ENCODE data around the gene MSI2. TPM values are rescaled to one million over a fixed set of nuclear protein-coding genes. Genes with fewer than 3 reads are reported as not detected.

MSI2 gene
- total RNA-seq, 1 experiment from 2014 or later = 75.0 TPM

GRCh38 chr17:57532556-57532955 is 276.2 kb downstream of the MSI2 start:
- in situ Hi-C loops (cut with HindIII; ENCODE audit: low sequenced_read_pairs) = no loop called here
- no peak for DNase-seq (ENCODE audit: low spot score)

GRCh38 chr17:57532966-57533365 is 276.6 kb downstream of the MSI2 start:
- in situ Hi-C loops (cut with HindIII; ENCODE audit: low sequenced_read_pairs) = no loop called here
- no peak for DNase-seq (ENCODE audit: low spot score)

GRCh38 chr17:57533684-57534305 is 277.5 kb downstream of the MSI2 start:
- DNase-seq (ENCODE audit: low spot score) = no peak
- in situ Hi-C loops (cut with HindIII; ENCODE audit: low sequenced_read_pairs) = no loop called here

- in situ Hi-C loops (cut with HindIII; ENCODE audit: low sequenced_read_pairs) = no loop called here
- no peak for DNase-seq (ENCODE audit: low spot score)
Observed at GRCh38 chr17:57534863-57535248, 278.5 kb downstream of the MSI2 start.

GRCh38 chr17:57535249-57535966 is 279.1 kb downstream of the MSI2 start:
- DNase-seq (ENCODE audit: low spot score) = peak; percentile 53
- in situ Hi-C loops (cut with HindIII; ENCODE audit: low sequenced_read_pairs) = no loop called here

GRCh38 chr17:57536289-57536688 is 280.0 kb downstream of the MSI2 start:
- DNase-seq (ENCODE audit: low spot score) = no peak
- in situ Hi-C loops (cut with HindIII; ENCODE audit: low sequenced_read_pairs) = no loop called here

GRCh38 chr17:57536789-57537523 is 280.6 kb downstream of the MSI2 start:
- no peak for DNase-seq (ENCODE audit: low spot score)
- in situ Hi-C loops (cut with HindIII; ENCODE audit: low sequenced_read_pairs) = no loop called here

GRCh38 chr17:57537524-57538410 is 281.4 kb downstream of the MSI2 start:
- DNase-seq (ENCODE audit: low spot score) = no peak
- in situ Hi-C loops (cut with HindIII; ENCODE audit: low sequenced_read_pairs) = no loop called here

- DNase-seq (ENCODE audit: low spot score) = no peak
- in situ Hi-C loops (cut with HindIII; ENCODE audit: low sequenced_read_pairs) = no loop called here
Observed at GRCh38 chr17:57538736-57539456, 282.6 kb downstream of the MSI2 start.

- in situ Hi-C loops (cut with HindIII; ENCODE audit: low sequenced_read_pairs) = no loop called here
- no peak for DNase-seq (ENCODE audit: low spot score)
Observed at GRCh38 chr17:57539529-57540301, 283.4 kb downstream of the MSI2 start.

- in situ Hi-C loops (cut with HindIII; ENCODE audit: low sequenced_read_pairs) = no loop called here
- no peak for DNase-seq (ENCODE audit: low spot score)
Observed at GRCh38 chr17:57540596-57540995, 284.3 kb downstream of the MSI2 start.

- in situ Hi-C loops (cut with HindIII; ENCODE audit: low sequenced_read_pairs) = no loop called here
- DNase-seq (ENCODE audit: low spot score) = no peak
Observed at GRCh38 chr17:57541049-57541448, 284.7 kb downstream of the MSI2 start.

- in situ Hi-C loops (cut with HindIII; ENCODE audit: low sequenced_read_pairs) = no loop called here
- DNase-seq (ENCODE audit: low spot score) = no peak
Observed at GRCh38 chr17:57541472-57542394, 285.4 kb downstream of the MSI2 start.

GRCh38 chr17:57542510-57542909 is 286.2 kb downstream of the MSI2 start:
- in situ Hi-C loops (cut with HindIII; ENCODE audit: low sequenced_read_pairs) = no loop called here

GRCh38 chr17:57543230-57543629 is 286.9 kb downstream of the MSI2 start:
- no peak for DNase-seq (ENCODE audit: low spot score)
- in situ Hi-C loops (cut with HindIII; ENCODE audit: low sequenced_read_pairs) = no loop called here

More at GRCh38 chr17:57542510-57542909, 286.2 kb downstream of the MSI2 start:
- DNase-seq (ENCODE audit: low spot score) = no peak

GRCh38 chr17:57544401-57544800 is 288.1 kb downstream of the MSI2 start:
- no peak for DNase-seq (ENCODE audit: low spot score)
- in situ Hi-C loops (cut with HindIII; ENCODE audit: low sequenced_read_pairs) = no loop called here

GRCh38 chr17:57544834-57545463 is 288.6 kb downstream of the MSI2 start:
- in situ Hi-C loops (cut with HindIII; ENCODE audit: low sequenced_read_pairs) = no loop called here
- no peak for DNase-seq (ENCODE audit: low spot score)
